A673 (cell line): ENCODE data around the gene ZNF836. TPM values are rescaled to one million over a fixed set of nuclear protein-coding genes. Genes with fewer than 3 reads are reported as not detected.

Source experiments
- BruUV-seq: library from RNA; stranded (reverse); fragments of 400-500 nt; replicated peaks from 2 replicates; lab custom pipeline; 2021; lab: Mats Ljungman, UMichigan
- CTCF ChIA-PET: fragments of 300-600 bp; sonication (Branson Sonifier 250); formaldehyde crosslinking; loops from one replicate; lab custom pipeline; 2022; ENCODE audit warnings: antibody characterized with exemption; lab: Charles Lee
- POLR2A ChIA-PET: fragments of 300-600 bp; sonication (Branson Sonifier 250); formaldehyde crosslinking; loops from one replicate; lab custom pipeline; 2022; ENCODE audit warnings: antibody characterized with exemption; ENCODE audit not compliant: low non-redundant PET; lab: Charles Lee
- DNase-seq: peaks from one replicate; pipeline ENCODE4 v3.0.0-alpha.2; 2015; ENCODE audit warnings: low spot score
- H3K27ac ChIP-seq: fragments of 200-600 bp; sonication (generic); 2 replicates; pipeline ENCODE4 v1.5.1; 2016; ENCODE audit warnings: mixed run types, low read depth, mild to moderate bottlenecking, mixed read lengths, antibody characterized with exemption, low read length; ENCODE audit not compliant: poor library complexity, severe bottlenecking
- H3K27me3 ChIP-seq: fragments of 200-600 bp; sonication (generic); replicated peaks from 2 replicates; pipeline ENCODE4 v1.6.1; 2017; ENCODE audit warnings: mixed run types, low read depth, mild to moderate bottlenecking, mixed read lengths, antibody characterized with exemption, low read length; ENCODE audit not compliant: insufficient read depth, poor library complexity
- H3K36me3 ChIP-seq: fragments of 200-600 bp; sonication (generic); 2 replicates; pipeline ENCODE4 v1.6.1; 2016; ENCODE audit warnings: mixed run types, mild to moderate bottlenecking, mixed read lengths, antibody characterized with exemption, low read length; ENCODE audit not compliant: insufficient read depth, poor library complexity, severe bottlenecking
- H3K4me1 ChIP-seq: fragments of 200-600 bp; sonication (generic); 2 replicates; pipeline ENCODE4 v1.6.1; 2017; ENCODE audit warnings: mixed run types, mild to moderate bottlenecking, mixed read lengths, antibody characterized with exemption, low read length; ENCODE audit not compliant: insufficient read depth, poor library complexity, severe bottlenecking
- H3K4me3 ChIP-seq: fragments of 200-600 bp; sonication (generic); 2 replicates; pipeline ENCODE4 v1.5.1; 2016; ENCODE audit warnings: low read depth, mixed run types, mild to moderate bottlenecking, mixed read lengths, low read length; ENCODE audit not compliant: poor library complexity, severe bottlenecking
- H3K9me3 ChIP-seq: fragments of 200-600 bp; sonication (generic); 2 replicates; pipeline ENCODE4 v1.6.1; 2016; ENCODE audit warnings: mixed run types, low read depth, mild to moderate bottlenecking, mixed read lengths, antibody characterized with exemption, low read length; ENCODE audit not compliant: poor library complexity, severe bottlenecking
- CTCF ChIP-seq: fragments of 300-800, 200-600 bp; sonication (generic); conservative IDR thresholded peaks from 2 replicates; pipeline ENCODE4 v1.5.1; 2017; ENCODE audit warnings: low read depth, mild to moderate bottlenecking, antibody characterized with exemption, low read length, moderate library complexity, mixed read lengths
- EZH2 ChIP-seq: fragments of 200-600 bp; sonication (generic); IDR thresholded peaks from 2 replicates; pipeline ENCODE4 v1.6.1; 2017; ENCODE audit warnings: borderline replicate concordance, low read depth, mild to moderate bottlenecking, mixed read lengths, antibody characterized with exemption, low read length; ENCODE audit not compliant: poor library complexity, severe bottlenecking
- intact Hi-C: fragments of 100-400 bp; cut with micrococcal nuclease; formaldehyde crosslinking; loops from one replicate; pipeline ENCODE4 v1.10.0; 2022; ENCODE audit not compliant: unreplicated experiment
- total RNA-seq: library from RNA; stranded (reverse); gene quantifications from 2 replicates; pipeline ENCODE4 v1.2.3, GENCODE V29; 2021

The ZNF836 gene
- total RNA-seq, 1 experiment from 2014 or later: 6.1 TPM

GRCh38 chr19:52188822-52189734, 17.7 kb upstream of the ZNF836 start:
- H3K36me3 ChIP-seq: peaks cover 11% of the 10 kb centered on the region
- CTCF ChIA-PET: no interaction called here
- H3K27me3 ChIP-seq: no peaks in the 10 kb centered on the region
- peak overlapping the region; percentile 35 for H3K4me3 ChIP-seq
- intact Hi-C loops: no loop called here
- peaks cover 8% of the 10 kb centered on the region for H3K4me1 ChIP-seq
- H3K27ac ChIP-seq: peak overlapping the region; percentile 97
- TF ChIP-seq CTCF (no peak), EZH2 (no peak)
- DNase-seq: no peak
- POLR2A ChIA-PET: interaction anchor here (0.7 kb wide), 2 partner anchors 11 to 152 kb away, joined by 6 to 15 read pairs; no protein-coding TSS in a partner anchor
- H3K9me3 ChIP-seq: no peaks in the 10 kb centered on the region
- TSS peak; percentile 96 for BruUV-seq

- TF ChIP-seq EZH2 (no peak), CTCF (no peak)
- H3K27me3 ChIP-seq: no peaks in the 10 kb centered on the region
- intact Hi-C loops: no loop called here
- DNase-seq: no peak
- BruUV-seq: no TSS peak
- H3K4me3 ChIP-seq: no peak overlapping the region
- POLR2A ChIA-PET: no interaction called here
- peaks cover 2% of the 10 kb centered on the region for H3K36me3 ChIP-seq
- no peak overlapping the region for H3K27ac ChIP-seq
- peaks cover 8% of the 10 kb centered on the region for H3K4me1 ChIP-seq
- CTCF ChIA-PET: no interaction called here
- H3K9me3 ChIP-seq: no peaks in the 10 kb centered on the region
These were observed 16.0 kb upstream of the ZNF836 start for GRCh38 chr19:52187407-52187806.

GRCh38 chr19:52176574-52176973, 5.2 kb upstream of the ZNF836 start:
- Histone ChIP-seq H3K27ac (no peak overlapping the region), H3K9me3 (peaks cover 4% of the 10 kb centered on the region), H3K36me3 (no peaks in the 10 kb centered on the region), H3K4me3 (no peak overlapping the region), H3K27me3 (no peaks in the 10 kb centered on the region), H3K4me1 (no peaks in the 10 kb centered on the region)
- ChIA-PET POLR2A (no interaction called here), CTCF (no interaction called here)
- intact Hi-C loops: no loop called here
- DNase-seq: no peak
- TF ChIP-seq CTCF (no peak), EZH2 (no peak)
- BruUV-seq: no TSS peak
